ENCODE measurements around the gene L3MBTL4. TPM values are rescaled to one million over a fixed set of nuclear protein-coding genes. Genes with fewer than 3 reads are reported as not detected.

Gene L3MBTL4
- total RNA-seq, 1 experiment from 2014 or later, result 0.87 TPM

DNA sequence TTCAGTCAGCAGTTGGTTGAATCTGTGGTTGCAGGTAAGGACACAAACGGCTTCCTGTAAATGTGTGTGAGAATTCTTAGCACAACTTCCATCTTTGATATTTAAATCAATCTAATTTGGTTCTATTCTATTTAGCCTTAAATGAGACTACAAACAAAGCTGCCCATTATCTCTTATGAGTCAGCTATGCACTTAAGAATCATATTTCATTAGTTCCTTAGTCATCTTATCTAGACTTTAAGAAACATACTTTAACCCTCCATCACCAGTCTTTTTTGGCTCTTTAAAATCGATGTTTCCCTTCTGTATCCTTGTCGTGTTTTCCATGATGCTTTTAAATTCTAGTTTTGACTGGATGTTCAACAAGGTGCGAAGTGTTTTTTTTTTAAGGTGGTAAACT is 405.0 kb downstream of the L3MBTL4 start:
- POLR2A ChIA-PET, result no interaction called here
- in situ Hi-C loops (cut with HindIII; ENCODE audit: low pct_unique_long_range_greater_than_20kb, low sequenced_read_pairs), result no loop called here
- CTCF ChIA-PET, result no interaction called here
- TF ChIP-seq POLR2AphosphoS5 (IDR thresholded peaks at IDR 0.05; ENCODE audit: low read depth, low read length) (no peak), REST (IDR thresholded peaks at IDR 0.05; ENCODE audit: insufficient read depth in 1 of 2, low read depth in 2 of 2, low read length in 1 of 2) (no peak), CTCF (IDR thresholded peaks at IDR 0.05) (no peak), SIN3A (IDR thresholded peaks at IDR 0.05; ENCODE audit: borderline replicate concordance, insufficient read depth, low read depth, low read length) (no peak)
- Histone ChIP-seq H3K4me1 (ENCODE audit: control insufficient read depth, insufficient read depth, low read length) (no peaks in the 10 kb centered on the region), H3K36me3 (ENCODE audit: control insufficient read depth, insufficient read depth, low read length) (no peaks in the 10 kb centered on the region), H3K27me3 (ENCODE audit: control insufficient read depth, insufficient read depth, low read length) (no peaks in the 10 kb centered on the region), H3K27ac (ENCODE audit: low read length) (no peak overlapping the region), H3K4me3 (ENCODE audit: low read depth in 2 of 2, low read length in 2 of 2) (no peak overlapping the region), H3K9me3 (ENCODE audit: control insufficient read depth, insufficient read depth, low read depth, low read length) (no peaks in the 10 kb centered on the region)
- ATAC-seq (no peak), DNase-seq (ENCODE audit: low read depth, low spot score) (no peak)
- intact Hi-C loops (cut with micrococcal nuclease; ENCODE audit: unreplicated experiment), result no loop called here
- BruUV-seq (replicated peaks), result no TSS peak

DNA sequence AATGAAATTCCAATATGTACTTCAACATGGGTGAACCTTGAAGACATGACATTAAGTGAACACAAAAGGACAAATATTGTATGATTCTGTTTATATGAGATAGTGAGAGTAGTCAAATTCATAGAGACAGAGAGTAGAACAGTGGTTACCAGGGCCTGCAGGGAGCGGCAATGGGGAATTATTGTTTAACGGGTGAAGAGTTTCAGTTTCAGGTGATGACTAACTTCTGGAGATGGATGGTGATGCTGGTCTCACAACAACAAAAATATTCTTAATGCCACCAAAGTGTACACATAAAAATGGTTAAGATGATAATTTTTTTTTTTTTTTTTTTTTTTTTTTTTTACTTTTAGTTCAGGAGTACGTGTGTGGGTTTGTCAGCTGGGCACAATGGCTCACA is 410.0 kb downstream of the L3MBTL4 start:
- ChIA-PET POLR2A (no interaction called here), CTCF (no interaction called here)
- in situ Hi-C loops (cut with HindIII; ENCODE audit: low pct_unique_long_range_greater_than_20kb, low sequenced_read_pairs), result no loop called here
- H3K36me3 ChIP-seq (ENCODE audit: control insufficient read depth, insufficient read depth, low read length), result no peaks in the 10 kb centered on the region
- H3K27ac ChIP-seq (ENCODE audit: low read length), result no peak overlapping the region
- no peaks in the 10 kb centered on the region for H3K4me1 ChIP-seq (ENCODE audit: control insufficient read depth, insufficient read depth, low read length)
- TF ChIP-seq SIN3A (IDR thresholded peaks at IDR 0.05; ENCODE audit: borderline replicate concordance, insufficient read depth, low read depth, low read length) (no peak), POLR2AphosphoS5 (IDR thresholded peaks at IDR 0.05; ENCODE audit: low read depth, low read length) (no peak), TCF7L2 (IDR thresholded peaks at IDR 0.05; ENCODE audit: low read depth, low read length) (no peak), CTCF (IDR thresholded peaks at IDR 0.05) (no peak), REST (IDR thresholded peaks at IDR 0.05; ENCODE audit: insufficient read depth in 1 of 2, low read depth in 2 of 2, low read length in 1 of 2) (no peak)
- H3K27me3 ChIP-seq (ENCODE audit: control insufficient read depth, insufficient read depth, low read length), result no peaks in the 10 kb centered on the region
- H3K9me3 ChIP-seq (ENCODE audit: control insufficient read depth, insufficient read depth, low read depth, low read length), result no peaks in the 10 kb centered on the region
- BruUV-seq (replicated peaks), result no TSS peak
- ATAC-seq (no peak), DNase-seq (ENCODE audit: low read depth, low spot score) (no peak)
- intact Hi-C loops (cut with micrococcal nuclease; ENCODE audit: unreplicated experiment), result no loop called here
- no peak overlapping the region for H3K4me3 ChIP-seq (ENCODE audit: low read depth in 2 of 2, low read length in 2 of 2)

Data from Panc1 (cell line).